Large intestine (tissue), 3 donors: Measurements from ENCODE around the gene R3HDM4. TPM values are rescaled to one million over a fixed set of nuclear protein-coding genes. Genes with fewer than 3 reads are reported as not detected.

Source experiments
- DNase-seq, 2 donors: peaks; one replicate each; pipeline versions ENCODE4 v3.0.0 to v3.0.0-alpha.2; 2013
- H3K27ac ChIP-seq: one replicate; pipeline ENCODE4 v1.5.1; 2013; ENCODE audit warnings: low read length
- H3K27me3 ChIP-seq: 2 replicates; pipeline ENCODE4 v1.6.1; 2013; ENCODE audit warnings: low read length; ENCODE audit not compliant: control insufficient read depth, insufficient read depth
- H3K36me3 ChIP-seq: 2 replicates; pipeline ENCODE4 v1.6.1; 2013; ENCODE audit warnings: low read length; ENCODE audit not compliant: control insufficient read depth, insufficient read depth
- H3K4me1 ChIP-seq: one replicate; pipeline ENCODE4 v1.6.1; 2013; ENCODE audit warnings: low read length; ENCODE audit not compliant: control insufficient read depth, insufficient read depth
- H3K4me3 ChIP-seq: one replicate; pipeline ENCODE4 v1.5.1; 2013; ENCODE audit warnings: low read length
- H3K9me3 ChIP-seq: one replicate; pipeline ENCODE4 v1.6.1; 2013; ENCODE audit warnings: mild to moderate bottlenecking, low read depth, low read length, moderate library complexity; ENCODE audit not compliant: control insufficient read depth
- WGBS: methylation state at CpG from one replicate; pipeline ENCODE4 v1.1.5; 2013; ENCODE audit warnings: low lambda C conversion rate; ENCODE audit not compliant: insufficient coverage; 5-methylcytosine and 5-hydroxymethylcytosine counted together
- polyA plus RNA-seq: library from polyadenylated mRNA; unstranded; fragments of 120-200 nt; gene quantifications from one replicate; pipeline ENCODE4 v1.2.1, GENCODE V29; 2013

The R3HDM4 gene
- polyA plus RNA-seq, 1 donor = 44.0 TPM

DNA sequence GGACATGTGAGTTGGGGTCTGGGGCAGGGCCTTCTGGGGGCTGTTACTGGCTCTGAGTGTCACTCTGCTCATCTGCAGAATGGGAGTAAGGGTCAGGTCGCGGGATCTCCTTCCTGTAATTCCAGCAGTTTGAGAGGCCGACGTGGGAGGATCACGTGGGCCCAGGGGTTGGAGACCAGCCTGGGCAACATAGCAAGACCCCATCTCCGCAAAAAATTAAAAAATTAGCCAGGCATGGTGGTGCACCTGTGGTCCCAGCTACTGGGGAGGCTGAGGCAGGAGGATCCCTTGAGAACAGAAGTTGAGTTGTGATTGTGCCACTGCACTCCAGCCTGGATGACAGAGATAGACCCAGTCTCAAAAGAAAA, 16.9 kb upstream of the R3HDM4 start:
- peak overlapping the region; percentile 47 for H3K27ac ChIP-seq
- peaks cover 44% of the 10 kb centered on the region for H3K4me1 ChIP-seq
- no peak for DNase-seq
- peaks cover 2% of the 10 kb centered on the region for H3K9me3 ChIP-seq
- peak overlapping the region; percentile 29 for H3K4me3 ChIP-seq
- H3K36me3 ChIP-seq = peaks cover 55% of the 10 kb centered on the region
- WGBS = no CpG with 5 or more reads among the region's 6 CpGs
- no peaks in the 10 kb centered on the region for H3K27me3 ChIP-seq

DNA sequence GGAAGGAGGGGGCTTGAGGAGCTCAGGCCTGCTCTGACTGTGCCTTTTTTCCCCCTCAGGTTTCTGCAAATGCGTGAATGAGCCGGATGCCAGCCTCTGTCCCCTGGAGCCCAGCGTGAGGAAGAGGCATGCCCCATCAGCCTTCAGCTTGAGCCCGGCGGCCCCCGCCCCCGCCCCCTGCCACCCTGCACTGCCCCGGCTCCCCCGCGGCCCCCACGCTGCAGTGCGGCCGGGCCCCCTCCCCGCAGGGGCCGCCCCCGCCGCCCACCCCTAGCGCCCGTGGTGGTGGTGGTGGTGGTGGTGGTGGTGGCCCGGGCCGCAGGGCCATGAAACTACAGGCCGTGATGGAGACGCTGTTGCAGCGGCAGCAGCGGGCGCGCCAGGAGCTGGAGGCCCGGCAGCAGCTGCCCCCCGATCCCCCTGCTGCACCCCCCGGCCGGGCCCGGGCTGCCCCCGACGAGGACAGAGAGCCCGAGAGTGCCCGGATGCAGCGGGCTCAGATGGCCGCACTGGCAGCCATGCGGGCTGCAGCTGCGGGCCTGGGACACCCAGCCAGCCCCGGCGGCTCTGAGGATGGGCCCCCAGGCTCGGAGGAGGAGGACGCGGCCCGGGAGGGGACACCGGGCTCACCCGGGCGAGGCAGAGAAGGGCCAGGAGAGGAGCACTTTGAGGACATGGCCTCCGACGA, 16.3 kb upstream of the R3HDM4 start:
- DNase-seq = no peak
- no CpG with 5 or more reads among the region's 51 CpGs for WGBS
- Histone ChIP-seq H3K4me3 (peak overlapping the region; percentile 100), H3K36me3 (peaks cover 49% of the 10 kb centered on the region), H3K4me1 (peaks cover 43% of the 10 kb centered on the region), H3K9me3 (peaks cover 4% of the 10 kb centered on the region), H3K27ac (peak overlapping the region; percentile 97), H3K27me3 (no peaks in the 10 kb centered on the region)

DNA sequence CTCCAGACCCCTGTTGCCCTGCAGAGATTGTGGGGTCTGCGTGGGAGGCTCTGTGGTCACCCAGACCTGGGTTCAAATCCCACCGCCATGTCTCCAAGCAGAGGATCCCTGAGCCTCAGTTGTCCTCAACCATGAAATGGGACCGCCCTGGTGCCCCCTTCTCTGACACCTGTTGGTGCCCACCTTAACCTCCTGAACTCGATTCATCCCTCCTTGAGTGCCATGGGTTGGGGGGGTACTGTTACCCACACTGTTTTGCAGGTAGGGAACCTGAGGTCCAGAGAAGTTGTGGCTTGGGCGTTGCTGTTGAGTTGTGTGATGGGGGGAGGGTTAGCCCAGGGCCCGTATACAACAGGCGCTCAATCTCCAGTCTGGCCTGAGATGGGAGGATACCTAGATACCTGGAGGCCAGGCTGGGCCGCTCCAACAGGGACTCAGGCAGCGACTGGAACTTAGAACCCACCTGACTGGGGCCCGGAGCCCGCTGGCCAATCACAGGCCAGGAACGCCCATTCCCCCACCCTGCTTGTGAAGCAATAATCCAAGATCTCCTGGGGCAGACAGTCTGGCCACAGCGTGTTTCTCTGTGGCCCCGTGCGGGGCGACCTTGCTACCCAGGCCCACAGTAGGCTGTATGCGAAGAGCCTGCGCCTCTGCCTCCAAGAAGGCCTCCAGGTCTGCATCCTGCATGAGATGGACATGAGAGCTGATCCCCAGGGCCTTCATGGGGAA, 15.6 kb upstream of the R3HDM4 start:
- H3K9me3 ChIP-seq = peaks cover 4% of the 10 kb centered on the region
- H3K36me3 ChIP-seq = peaks cover 43% of the 10 kb centered on the region
- H3K4me3 ChIP-seq = peak overlapping the region; percentile 100
- H3K27ac ChIP-seq = peak overlapping the region; percentile 97
- no peaks in the 10 kb centered on the region for H3K27me3 ChIP-seq
- peaks cover 41% of the 10 kb centered on the region for H3K4me1 ChIP-seq
- peak; percentile 92 to 97 for DNase-seq
- WGBS = no CpG with 5 or more reads among the region's 18 CpGs

DNA sequence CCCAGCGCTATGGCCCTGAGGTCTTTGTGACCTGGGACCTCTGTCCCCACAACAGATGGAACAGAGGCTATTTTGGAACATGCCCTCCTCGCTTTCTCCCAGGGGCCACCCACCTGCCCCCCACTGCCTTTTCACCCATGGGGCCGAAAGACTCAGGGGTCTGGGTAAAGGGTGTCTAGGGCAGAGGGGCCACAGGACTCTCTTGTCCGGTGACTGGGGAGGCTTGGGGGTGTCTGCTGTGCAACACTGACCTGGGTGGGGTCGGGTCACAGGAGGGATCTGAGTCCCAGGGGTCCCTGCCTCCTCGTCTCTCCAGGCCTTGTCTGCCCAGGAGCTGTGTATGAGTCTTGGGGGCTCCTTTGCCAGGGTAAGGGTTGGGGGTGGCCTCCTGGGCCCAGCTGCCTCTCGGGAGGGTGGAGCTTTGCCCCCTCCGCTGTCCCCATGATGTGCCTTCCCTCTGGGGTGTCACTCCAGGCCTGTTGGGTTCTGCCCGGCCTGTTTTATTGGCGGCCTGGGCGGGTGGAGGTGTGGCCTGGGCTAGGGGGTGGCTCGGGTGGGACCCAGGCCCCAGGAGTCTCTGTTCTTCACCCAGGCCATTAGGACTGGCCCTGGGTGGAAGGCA, 14.9 kb upstream of the R3HDM4 start:
- H3K27me3 ChIP-seq = no peaks in the 10 kb centered on the region
- H3K4me3 ChIP-seq = peak overlapping the region; percentile 100
- peaks cover 36% of the 10 kb centered on the region for H3K4me1 ChIP-seq
- peaks cover 35% of the 10 kb centered on the region for H3K36me3 ChIP-seq
- peaks cover 4% of the 10 kb centered on the region for H3K9me3 ChIP-seq
- DNase-seq = peak; percentile 84 to 93
- H3K27ac ChIP-seq = peak overlapping the region; percentile 97
- no CpG with 5 or more reads among the region's 12 CpGs for WGBS

DNA sequence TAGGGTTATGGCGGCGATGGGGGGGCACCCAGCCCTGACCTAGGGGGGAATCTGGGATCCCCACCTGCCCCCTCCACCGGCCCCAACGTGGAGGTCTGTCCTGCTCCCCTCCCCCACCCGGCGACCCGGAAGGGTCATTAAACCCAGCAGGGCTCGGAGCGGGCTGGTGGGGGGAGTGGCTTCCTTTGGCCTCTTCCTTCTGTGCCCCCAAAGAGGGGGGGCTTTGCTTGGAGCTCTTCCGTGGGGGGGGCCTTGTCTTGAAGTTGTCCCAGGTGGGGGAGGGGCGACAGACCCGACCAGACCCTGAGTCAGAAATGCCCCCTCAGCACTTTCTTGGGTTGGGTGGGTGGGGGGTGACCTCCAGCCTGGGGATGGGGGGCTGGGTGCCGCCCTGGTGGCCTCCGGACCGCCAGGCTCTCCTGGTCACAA, 14.3 kb upstream of the R3HDM4 start:
- peak overlapping the region; percentile 100 for H3K4me3 ChIP-seq
- WGBS = no CpG with 5 or more reads among the region's 15 CpGs

DNA sequence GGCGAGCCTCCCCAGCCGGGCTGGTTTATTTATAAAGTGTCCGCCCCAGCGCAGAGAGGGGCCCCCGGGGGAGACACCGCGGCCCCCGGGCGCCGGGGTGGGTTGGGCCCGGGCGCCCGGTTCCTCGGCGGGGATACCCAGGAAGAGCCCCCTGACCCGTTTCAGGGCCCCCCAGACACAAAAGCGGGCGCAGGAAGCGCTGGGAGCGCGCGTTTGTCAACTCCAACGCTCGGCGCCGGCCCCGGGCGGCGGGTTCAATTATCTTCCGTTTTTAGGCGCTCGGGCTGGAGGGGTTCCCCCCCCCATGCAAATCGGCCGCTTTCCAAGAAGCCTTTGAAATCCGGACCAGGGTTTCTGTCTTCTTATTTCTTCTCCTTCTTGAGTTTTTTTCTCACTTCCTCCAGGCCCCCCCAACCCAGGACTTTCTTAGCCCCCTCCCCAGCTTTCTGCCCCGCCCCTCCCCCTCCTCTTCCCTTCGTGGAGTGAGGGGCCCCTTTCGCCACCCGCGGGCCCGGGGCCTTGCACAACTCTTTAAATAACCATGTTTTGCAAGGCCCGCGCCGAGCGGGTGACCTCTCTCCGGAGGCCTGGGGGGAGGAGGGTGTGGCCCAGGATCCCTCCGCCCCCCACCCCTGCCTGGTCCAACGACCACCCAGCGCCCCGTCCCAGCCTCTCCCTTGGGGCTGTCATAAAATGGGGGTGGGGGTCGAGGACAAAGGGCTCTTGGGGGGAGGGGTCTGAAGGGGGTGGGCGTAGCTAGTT, 13.8 kb upstream of the R3HDM4 start:
- Histone ChIP-seq H3K9me3 (peaks cover 4% of the 10 kb centered on the region), H3K36me3 (peaks cover 24% of the 10 kb centered on the region), H3K4me3 (peak overlapping the region; percentile 100), H3K4me1 (peaks cover 29% of the 10 kb centered on the region), H3K27ac (peak overlapping the region; percentile 97), H3K27me3 (no peaks in the 10 kb centered on the region)
- peak; percentile 79 to 90 for DNase-seq
- no CpG with 5 or more reads among the region's 52 CpGs for WGBS

More for the DNA sequence above, 14.3 kb upstream of the R3HDM4 start:
- no peaks in the 10 kb centered on the region for H3K27me3 ChIP-seq
- peaks cover 32% of the 10 kb centered on the region for H3K4me1 ChIP-seq
- peak overlapping the region; percentile 97 for H3K27ac ChIP-seq
- H3K9me3 ChIP-seq = peaks cover 4% of the 10 kb centered on the region
- DNase-seq = peak in 1 of 2 donors; percentile 80
- H3K36me3 ChIP-seq = peaks cover 30% of the 10 kb centered on the region

DNA sequence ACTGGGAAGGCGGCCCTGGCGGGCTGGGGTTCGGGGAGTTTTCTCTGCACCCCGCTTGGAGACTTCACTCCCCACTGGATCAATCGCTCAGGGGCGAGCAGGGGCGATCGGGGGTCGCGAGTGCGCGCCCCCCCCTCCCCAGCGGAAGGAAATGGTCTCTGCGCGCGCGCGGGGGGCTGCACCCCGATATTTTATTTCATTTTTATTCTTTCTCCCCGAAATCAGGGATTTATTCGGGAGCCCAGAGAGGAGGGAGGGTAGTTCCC, 13.2 kb upstream of the R3HDM4 start:
- Histone ChIP-seq H3K27ac (peak overlapping the region; percentile 97), H3K9me3 (peaks cover 4% of the 10 kb centered on the region), H3K4me3 (peak overlapping the region; percentile 100), H3K36me3 (peaks cover 22% of the 10 kb centered on the region), H3K27me3 (peaks cover 2% of the 10 kb centered on the region), H3K4me1 (peaks cover 30% of the 10 kb centered on the region)
- WGBS = no CpG with 5 or more reads among the region's 21 CpGs
- DNase-seq = no peak

DNA sequence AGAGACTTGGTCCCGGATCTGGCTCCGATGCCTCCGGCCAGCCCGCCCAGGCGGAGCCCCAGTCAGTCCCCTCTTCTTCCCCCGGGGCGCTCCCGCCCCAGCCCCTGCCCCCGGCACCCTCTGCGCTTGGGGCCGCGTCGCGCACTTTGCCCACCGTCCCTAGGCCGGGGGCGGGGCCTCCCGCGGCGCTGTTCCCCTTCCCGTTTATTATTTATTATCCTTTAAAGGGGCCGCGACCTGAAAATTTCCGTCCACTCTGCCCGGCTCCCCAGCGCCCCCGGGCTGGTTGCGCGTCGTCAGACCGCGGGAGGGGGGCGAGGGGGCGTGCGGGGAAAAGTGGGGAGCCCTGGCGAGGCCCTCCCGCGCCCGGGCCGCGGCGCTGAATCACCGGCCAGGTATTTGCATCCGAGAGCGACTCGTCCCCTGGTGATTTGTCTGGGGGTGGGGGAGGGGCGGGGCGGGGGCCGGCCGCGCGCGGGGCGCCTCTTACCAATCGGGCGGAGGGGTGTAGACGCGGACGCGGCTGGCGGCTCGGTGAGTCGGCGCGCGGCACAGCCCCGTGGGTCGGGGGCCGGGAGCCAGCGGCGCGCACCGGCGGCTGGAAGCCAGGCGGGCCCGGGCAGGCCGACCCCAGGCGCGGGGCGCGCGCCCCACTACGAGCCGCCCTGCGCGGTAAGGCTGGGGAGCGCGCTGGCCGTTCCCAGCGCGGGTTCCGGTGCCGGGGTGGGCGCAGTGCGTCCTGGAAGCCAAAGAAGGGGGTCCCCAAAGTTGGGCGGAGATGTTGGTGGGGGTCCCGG, 12.7 kb upstream of the R3HDM4 start, which contains the start of gene ARID3A:
Gene ARID3A (plus strand): TSS at position 510 of the 797 bp plus-strand sequence. CDS start 3,494 bp downstream, outside the sequence.
- H3K36me3 ChIP-seq = peaks cover 17% of the 10 kb centered on the region
- peak within 1 kb of the TSS; percentile 97 for H3K27ac ChIP-seq
- H3K4me3 ChIP-seq = peak within 1 kb of the TSS; percentile 100
- H3K9me3 ChIP-seq = peaks cover 4% of the 10 kb centered on the region
- H3K4me1 ChIP-seq = peaks cover 32% of the 10 kb centered on the region
- H3K27me3 ChIP-seq = peaks cover 7% of the 10 kb centered on the region
- DNase-seq = peak; percentile 80 to 95
- no CpG with 5 or more reads among the region's 97 CpGs for WGBS

DNA sequence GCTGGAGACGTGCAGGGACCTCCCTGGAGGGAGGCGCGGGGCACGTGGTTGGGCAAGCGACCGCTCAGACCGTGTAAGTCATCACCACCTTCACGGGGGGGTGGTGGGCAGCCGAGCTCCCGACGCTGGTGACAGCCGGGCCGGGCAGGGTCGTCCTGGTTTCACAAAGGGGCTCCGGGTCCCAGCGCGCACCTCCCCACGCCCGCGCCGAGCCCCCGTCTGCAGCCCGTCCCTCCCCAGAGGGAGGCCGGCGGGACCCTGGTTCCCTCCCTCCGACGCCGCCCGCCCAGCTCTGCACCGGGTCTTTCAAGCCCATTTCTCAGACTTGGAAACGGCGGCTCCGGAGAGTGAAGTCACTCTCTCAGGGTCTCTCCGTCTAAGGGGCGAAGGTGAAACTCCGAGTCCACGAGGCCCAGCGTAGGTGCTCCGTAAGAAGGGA, 12.1 kb upstream of the R3HDM4 start:
- DNase-seq = peak in 1 of 2 donors; percentile 71
- Histone ChIP-seq H3K9me3 (peaks cover 4% of the 10 kb centered on the region), H3K27me3 (peaks cover 13% of the 10 kb centered on the region), H3K27ac (peak overlapping the region; percentile 96), H3K36me3 (peaks cover 12% of the 10 kb centered on the region), H3K4me1 (peaks cover 32% of the 10 kb centered on the region), H3K4me3 (peak overlapping the region; percentile 100)
- no CpG with 5 or more reads among the region's 39 CpGs for WGBS
